Measurements from ENCODE around the gene NPC1. TPM values are rescaled to one million over a fixed set of nuclear protein-coding genes. Genes with fewer than 3 reads are reported as not detected.

NPC1 gene
- polyA plus RNA-seq, 2 of the 4 experiments (the other 2 are of a cell fraction): 42.5 to 61.4 TPM

DNA sequence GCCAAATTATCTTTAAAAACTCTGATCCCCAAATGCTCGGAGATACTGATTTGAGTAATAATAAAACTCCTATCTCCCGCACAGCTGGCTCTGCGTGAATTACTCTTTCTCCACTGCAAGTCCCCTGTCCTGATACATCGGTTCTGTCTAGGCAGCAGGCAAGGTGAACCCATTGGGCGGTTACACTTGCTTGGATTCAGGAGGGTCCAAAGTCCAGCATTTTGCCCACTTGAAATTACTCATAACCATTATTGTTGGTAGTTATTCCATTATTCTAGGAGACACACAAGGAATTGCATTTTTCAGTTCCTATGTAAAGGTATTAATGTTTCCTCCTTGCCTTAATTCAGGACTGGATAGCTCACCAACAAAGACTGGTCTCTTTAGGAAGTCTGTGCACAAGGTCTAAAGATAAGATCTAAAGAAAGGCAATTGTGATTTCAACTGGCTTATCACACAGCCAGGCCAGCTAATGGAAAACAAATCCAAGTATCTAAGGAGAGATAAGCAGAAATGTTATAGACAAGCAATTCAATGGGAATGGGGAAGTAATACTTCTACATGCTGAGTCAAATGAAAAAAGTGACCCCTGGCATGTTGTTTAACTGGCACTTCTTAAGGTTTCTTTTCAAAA lies 23.2 kb upstream of the NPC1 start:
- FAIRE-seq (no peak), ATAC-seq (no peak), DNase-seq (ENCODE audit: low read depth in 1 of 2, low spot score in 1 of 2) (no peak)
- Histone ChIP-seq H3K9me3 (no peaks in the 10 kb centered on the region), H3K4me3 (no peak overlapping the region), H3K27ac (no peak overlapping the region), H3K4me2 (no peak overlapping the region), H3K4me1 (0 out of 3 replicates have a peak, but pooled peaks cover 7% of the 10 kb centered on the region)
- ChIA-PET POLR2A (no interaction called here), CTCF (interaction anchor here (1.0 kb wide), 1 partner anchor 12 kb away, joined by 3 read pairs; no protein-coding TSS in a partner anchor)
- TF ChIP-seq MYC (IDR thresholded peaks at IDR 0.05; ENCODE audit: borderline replicate concordance, low read length) (no peak), ZFP36 (IDR thresholded peaks at IDR 0.05; ENCODE audit: borderline replicate concordance, partially characterized antibody) (no peak)
- 88% methylated on average over 5 of the region's 5 CpGs for WGBS (ENCODE audit: missing lambda C conversion rate)

GRCh38 chr18:23608211-23608610 lies 21.9 kb upstream of the NPC1 start:
- POLR2A ChIA-PET: no interaction called here
- DNase-seq (ENCODE audit: low read depth in 1 of 2, low spot score in 1 of 2) (no peak), FAIRE-seq (no peak), ATAC-seq (no peak)
- Histone ChIP-seq H3K9me3 (no peaks in the 10 kb centered on the region), H3K27ac (no peak overlapping the region), H3K4me1 (0 out of 3 replicates have a peak, but pooled peaks cover 7% of the 10 kb centered on the region), H3K4me3 (no peak overlapping the region), H3K4me2 (no peak overlapping the region)
- no peak for TF ChIP-seq CHD2 (IDR thresholded peaks at IDR 0.05; ENCODE audit: low read length, partially characterized antibody)
- TF ChIP-seq NPAS2 (CRISPR knock-in tag; IDR thresholded peaks at IDR 0.05; ENCODE audit: borderline replicate concordance): no peak
- TF ChIP-seq MAX (IDR thresholded peaks at IDR 0.05): no peak
- TF ChIP-seq RAD21 (conservative IDR thresholded peaks at IDR 0.05 in 1 of 2, IDR thresholded peaks at IDR 0.05 in 1 of 2): no peak
- TF ChIP-seq HEYL (CRISPR knock-in tag; IDR thresholded peaks at IDR 0.05): no peak
- no peak for TF ChIP-seq RARB (CRISPR knock-in tag; IDR thresholded peaks at IDR 0.05)
- no peak for TF ChIP-seq CEBPB (IDR thresholded peaks at IDR 0.05)
- no peak for TF ChIP-seq PHF8 (IDR thresholded peaks at IDR 0.05; ENCODE audit: borderline replicate concordance, low read depth)
- TF ChIP-seq CBX8 (IDR thresholded peaks at IDR 0.05): no peak
- no peak for TF ChIP-seq JUNB (IDR thresholded peaks at IDR 0.05)
- no peak for TF ChIP-seq ATOH8 (CRISPR knock-in tag; IDR thresholded peaks at IDR 0.05; ENCODE audit: low read depth)
- no peak for TF ChIP-seq ZSCAN20 (CRISPR knock-in tag; IDR thresholded peaks at IDR 0.05)
- no peak for TF ChIP-seq NR3C1 (IDR thresholded peaks at IDR 0.05)
- TF ChIP-seq KDM5A (IDR thresholded peaks at IDR 0.05): no peak
- TF ChIP-seq KDM1A (IDR thresholded peaks at IDR 0.05; ENCODE audit: low read depth): no peak
- CTCF ChIA-PET: interaction anchor here (1.0 to 1.9 kb wide), 3 partner anchors 14 to 95 kb away, joined by 3 to 8 read pairs (median 6); no protein-coding TSS in a partner anchor
- WGBS (ENCODE audit: missing lambda C conversion rate): 66% methylated on average over 2 of the region's 2 CpGs

- ChIA-PET CTCF (interaction anchor here (0.8 to 1.8 kb wide), 3 partner anchors 9 to 18 kb away, joined by 3 to 4 read pairs (median 4); no protein-coding TSS in a partner anchor), POLR2A (no interaction called here)
- no peak overlapping the region for H3K4me3 ChIP-seq
- FAIRE-seq: no peak
- DNase-seq (ENCODE audit: low read depth in 1 of 2, low spot score in 1 of 2): no peak
- TF ChIP-seq SMC3 (IDR thresholded peaks at IDR 0.05) (no peak), RAD21 (conservative IDR thresholded peaks at IDR 0.05 in 1 of 2, IDR thresholded peaks at IDR 0.05 in 1 of 2) (no peak), HEYL (CRISPR knock-in tag; IDR thresholded peaks at IDR 0.05) (no peak), FOSL2 (IDR thresholded peaks at IDR 0.05) (no peak), FOSL2 (CRISPR knock-in tag; IDR thresholded peaks at IDR 0.05) (no peak), EHMT2 (IDR thresholded peaks at IDR 0.05; ENCODE audit: low read depth) (no peak), HES2 (IDR thresholded peaks at IDR 0.05) (no peak), TFCP2L1 (CRISPR knock-in tag; IDR thresholded peaks at IDR 0.05) (no peak), NR3C1 (IDR thresholded peaks at IDR 0.05) (no peak), MAFK (IDR thresholded peaks at IDR 0.05; ENCODE audit: partially characterized antibody) (no peak), CHD2 (IDR thresholded peaks at IDR 0.05; ENCODE audit: low read length, partially characterized antibody) (no peak), NFE2L2 (conservative IDR thresholded peaks at IDR 0.05; ENCODE audit: low read length) (no peak), ATOH8 (CRISPR knock-in tag; IDR thresholded peaks at IDR 0.05; ENCODE audit: low read depth) (no peak), PHF8 (IDR thresholded peaks at IDR 0.05; ENCODE audit: borderline replicate concordance, low read depth) (no peak), ESRRA (IDR thresholded peaks at IDR 0.05; ENCODE audit: borderline replicate concordance, low read length) (no peak), ZC3H11A (IDR thresholded peaks at IDR 0.05) (no peak), TP53 (CRISPR knock-in tag; IDR thresholded peaks at IDR 0.05) (no peak), HOXB5 (CRISPR knock-in tag; IDR thresholded peaks at IDR 0.05) (no peak), NPAS2 (CRISPR knock-in tag; IDR thresholded peaks at IDR 0.05; ENCODE audit: borderline replicate concordance) (no peak)
- H3K9me3 ChIP-seq: no peaks in the 10 kb centered on the region
- 0 out of 3 replicates have a peak, but pooled peaks cover 4% of the 10 kb centered on the region for H3K4me1 ChIP-seq
- no peak overlapping the region for H3K4me2 ChIP-seq
- no peak overlapping the region for H3K27ac ChIP-seq
- no peak for ATAC-seq
These were observed 19.6 kb upstream of the NPC1 start for GRCh38 chr18:23605941-23606340.

All from A549 (cell line).